ENCODE results near the gene TM6SF1.
"Not testable (repeated sequence)": the region's sequence is repeated elsewhere in the genome, so short reads cannot be mapped to it uniquely, and the experiment has no call there.

Gene TM6SF1

DNA sequence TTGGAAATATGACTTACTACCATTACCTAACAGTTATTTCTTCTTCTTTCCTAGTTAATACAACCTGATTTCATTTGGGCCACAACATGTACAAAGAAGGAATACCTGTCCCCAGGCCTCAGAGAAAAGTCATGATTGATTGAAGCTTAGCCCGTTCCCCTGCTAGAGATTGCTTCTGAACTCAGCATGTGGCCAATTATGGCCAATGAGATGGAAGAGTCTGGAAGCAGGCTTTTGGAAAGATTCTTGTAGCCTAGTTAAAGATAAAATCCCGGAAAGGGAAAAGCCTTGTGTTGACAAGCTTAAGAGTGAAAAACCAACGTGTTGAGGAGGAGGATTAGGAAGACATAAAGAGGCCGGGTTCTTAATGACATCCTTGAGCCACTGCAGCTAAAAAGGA, 17.0 kb upstream of the TM6SF1 start:
- DNase-seq, result no peak

DNA sequence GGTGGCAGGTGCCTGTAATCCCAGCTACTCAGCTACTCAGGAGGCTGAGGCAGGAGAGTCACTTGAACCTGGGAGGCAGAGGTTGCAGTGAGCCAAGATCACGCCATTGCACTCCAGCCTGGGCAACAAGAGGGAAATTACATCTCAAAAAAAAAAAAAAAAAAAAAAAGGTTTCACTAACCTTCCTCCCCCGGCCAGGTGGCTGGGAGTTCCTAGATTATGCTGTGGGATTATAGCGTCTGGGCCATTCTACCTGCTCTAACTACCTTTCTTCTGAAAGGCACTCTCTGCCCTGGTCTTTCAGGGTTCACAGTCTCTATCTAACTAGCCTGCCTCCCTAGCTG, 15.5 kb upstream of the TM6SF1 start:
- not testable (repeated sequence) for DNase-seq

DNA sequence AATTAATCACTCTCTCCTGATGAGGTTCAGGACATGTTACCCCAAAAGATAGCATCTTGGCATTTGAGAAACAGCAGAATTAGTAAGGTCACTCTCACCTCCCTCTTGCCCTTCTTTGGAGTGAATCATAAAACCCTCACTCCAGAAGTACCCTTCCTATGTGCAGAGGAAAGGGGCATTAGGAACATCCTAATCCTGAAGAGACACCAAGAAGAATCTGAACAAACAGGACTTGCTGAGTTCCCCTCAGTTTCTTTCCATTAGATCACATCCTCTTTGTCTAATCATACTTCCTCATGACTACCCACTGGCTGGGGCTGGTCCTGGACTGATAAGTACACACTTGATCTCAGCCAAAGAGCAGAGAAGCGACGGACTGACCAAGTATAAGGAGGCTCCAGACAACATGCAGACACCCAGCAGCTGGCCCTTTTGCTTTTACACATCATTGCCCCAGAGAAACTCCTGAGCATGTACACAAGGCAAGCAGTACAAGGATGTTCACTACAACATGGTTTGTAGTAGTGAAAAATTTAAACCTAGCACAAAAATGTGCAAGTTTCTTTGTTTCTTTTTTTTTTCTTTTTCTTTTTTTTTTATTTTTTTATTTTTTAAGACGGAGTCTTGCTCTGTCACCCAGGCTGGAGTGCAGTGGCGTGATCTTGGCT, 15.0 kb upstream of the TM6SF1 start:
- DNase-seq, result no peak

GRCh38 chr15:83094583-83094982, 12.9 kb upstream of the TM6SF1 start:
- DNase-seq, result no peak

DNA sequence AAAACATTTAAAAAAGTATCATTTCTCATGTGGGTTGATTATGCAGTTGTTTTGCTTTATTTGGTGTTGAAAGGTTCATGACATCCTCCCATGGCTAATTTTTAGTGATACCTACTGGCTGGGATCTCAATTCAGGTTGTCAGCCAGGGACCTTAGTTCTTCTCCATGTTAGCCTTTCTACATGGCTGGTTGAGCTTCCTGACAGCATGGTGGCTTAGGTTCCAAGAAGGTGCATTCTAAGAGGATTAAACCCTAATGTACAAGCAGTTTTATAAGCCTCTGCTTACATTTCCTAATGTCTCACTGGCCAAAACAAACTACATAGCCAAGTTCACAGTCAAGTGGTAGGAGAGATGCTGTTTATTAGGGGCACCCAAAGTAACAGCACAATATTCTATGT, 9.4 kb upstream of the TM6SF1 start:
- no peak for DNase-seq

- no peak for DNase-seq
These were observed 8.2 kb upstream of the TM6SF1 start for GRCh38 chr15:83099290-83099689.

GRCh38 chr15:83100097-83100646, 7.3 kb upstream of the TM6SF1 start:
- no peak for DNase-seq

DNA sequence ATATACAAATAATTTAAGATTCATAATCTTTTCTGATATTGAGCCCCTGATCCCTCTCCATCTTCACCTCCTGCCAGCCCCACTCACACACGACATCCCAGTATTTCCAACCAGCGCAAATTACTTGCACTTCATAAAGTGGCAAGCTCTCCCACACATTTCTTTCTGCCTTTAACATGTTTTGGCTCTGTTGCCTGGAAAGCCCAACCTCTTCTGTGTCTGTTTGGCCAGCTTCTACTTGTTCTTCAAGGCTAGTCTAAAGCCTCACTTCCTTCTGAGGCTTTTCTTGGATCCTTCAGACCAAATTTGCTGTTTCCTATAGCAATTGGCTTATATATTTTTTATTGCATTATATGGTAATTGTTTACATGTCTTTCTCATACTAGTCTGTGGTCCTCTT, 5.1 kb upstream of the TM6SF1 start:
- no peak for DNase-seq

- no peak for DNase-seq
These were observed 3.3 kb upstream of the TM6SF1 start for GRCh38 chr15:83104141-83104540.

DNA sequence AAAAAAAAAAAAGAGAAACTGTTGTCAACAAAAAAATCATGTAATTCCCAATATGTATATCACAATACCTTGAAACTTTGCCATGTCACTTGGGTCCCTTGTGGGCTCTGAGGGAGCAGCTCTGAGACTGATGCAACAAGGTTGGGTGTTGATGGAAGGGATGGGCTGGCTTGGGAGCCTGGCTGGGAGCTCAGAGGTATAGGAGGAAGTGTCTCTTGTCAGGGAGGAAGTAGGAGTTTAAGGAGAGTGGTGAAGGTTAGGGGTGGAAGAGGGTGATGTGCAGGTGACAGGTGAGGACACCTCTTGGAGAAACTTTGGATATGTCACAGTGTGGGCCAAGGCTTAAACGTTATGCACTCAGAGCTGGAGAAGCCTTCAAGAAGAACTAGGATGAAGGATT, 2.0 kb upstream of the TM6SF1 start:
- DNase-seq, result no peak

- no peak for DNase-seq
These were observed 366 bp downstream of the TM6SF1 start for GRCh38 chr15:83107841-83108181.

- DNase-seq, result peak; percentile 36
These were observed 1.1 kb downstream of the TM6SF1 start for GRCh38 chr15:83108266-83109219.

DNA sequence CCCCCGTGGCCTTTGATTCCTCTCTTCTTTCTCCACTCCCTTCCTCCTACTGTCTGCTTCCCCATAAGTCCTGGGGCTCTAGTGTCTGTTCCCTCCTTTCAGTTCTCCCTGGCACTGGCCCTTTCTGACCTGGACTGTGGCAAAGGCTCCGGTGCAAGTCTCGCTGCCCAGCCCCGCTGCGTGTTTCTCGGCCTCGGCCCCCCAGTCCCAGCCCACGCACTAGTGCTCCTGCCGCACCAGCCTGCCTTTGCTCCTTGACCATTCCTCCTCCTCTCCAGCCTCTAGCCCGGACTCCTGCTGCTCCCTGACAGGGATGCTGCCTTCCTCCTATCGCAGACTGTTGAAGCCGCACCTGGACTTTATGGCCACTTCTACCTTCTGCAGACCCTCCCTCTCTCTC, 2.1 kb downstream of the TM6SF1 start:
- DNase-seq, result no peak

- no peak for DNase-seq
These were observed 2.9 kb downstream of the TM6SF1 start for GRCh38 chr15:83110381-83110780.

- DNase-seq, result no peak
These were observed 3.7 kb downstream of the TM6SF1 start for GRCh38 chr15:83111149-83111548.

DNA sequence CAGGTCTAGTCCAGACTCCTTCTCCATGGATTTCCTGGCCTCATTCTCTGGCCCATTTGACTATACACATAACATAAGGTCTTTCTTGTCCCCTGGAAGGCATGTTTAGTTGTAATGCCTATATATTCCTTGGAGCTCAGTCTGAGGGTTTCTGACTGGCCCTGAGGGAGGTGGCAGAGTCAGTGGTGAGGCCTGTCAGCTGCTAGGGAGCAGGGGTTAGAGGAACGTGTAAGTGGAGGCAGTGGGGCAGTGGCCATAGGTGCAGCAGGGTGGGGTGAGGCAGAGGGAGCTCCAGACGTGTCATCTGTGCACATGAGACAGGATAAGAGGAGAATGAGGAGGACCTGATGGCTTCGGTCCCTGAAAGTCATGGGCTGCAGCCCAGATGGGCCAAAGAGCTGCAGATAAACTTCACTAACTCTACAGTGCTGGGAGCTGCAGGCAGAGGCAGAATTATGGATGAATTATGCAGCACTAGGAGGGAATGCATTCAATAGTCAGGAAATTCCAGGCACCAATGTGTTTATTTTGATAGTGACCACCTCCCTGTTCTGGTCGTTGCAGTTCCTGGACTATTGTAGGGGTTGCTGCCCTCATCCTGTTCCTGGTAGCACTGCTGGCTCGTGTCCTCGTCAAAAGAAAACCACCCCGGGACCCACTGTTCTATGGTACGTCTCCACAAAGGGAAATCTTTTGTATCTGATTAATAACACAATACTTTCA, 4.9 kb downstream of the TM6SF1 start:
- DNase-seq, result peak; percentile 64

DNA sequence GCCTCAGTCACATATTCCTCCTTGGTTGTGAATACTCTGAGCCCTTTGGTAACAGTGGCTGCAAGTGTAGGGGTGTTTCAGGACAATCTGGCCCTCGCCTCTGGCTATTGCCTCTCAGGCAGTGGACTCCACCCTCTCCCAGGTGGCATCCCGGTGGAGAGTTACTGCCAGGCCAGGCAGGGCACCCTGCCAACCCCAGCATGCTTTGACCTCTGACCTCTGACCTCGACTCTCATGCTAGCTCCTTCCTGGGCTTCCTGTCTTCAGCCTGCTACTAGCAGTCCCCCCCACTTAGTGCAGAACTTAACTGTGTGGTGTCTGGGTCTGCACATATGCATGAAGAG, 5.5 kb downstream of the TM6SF1 start:
- DNase-seq, result no peak

DNA sequence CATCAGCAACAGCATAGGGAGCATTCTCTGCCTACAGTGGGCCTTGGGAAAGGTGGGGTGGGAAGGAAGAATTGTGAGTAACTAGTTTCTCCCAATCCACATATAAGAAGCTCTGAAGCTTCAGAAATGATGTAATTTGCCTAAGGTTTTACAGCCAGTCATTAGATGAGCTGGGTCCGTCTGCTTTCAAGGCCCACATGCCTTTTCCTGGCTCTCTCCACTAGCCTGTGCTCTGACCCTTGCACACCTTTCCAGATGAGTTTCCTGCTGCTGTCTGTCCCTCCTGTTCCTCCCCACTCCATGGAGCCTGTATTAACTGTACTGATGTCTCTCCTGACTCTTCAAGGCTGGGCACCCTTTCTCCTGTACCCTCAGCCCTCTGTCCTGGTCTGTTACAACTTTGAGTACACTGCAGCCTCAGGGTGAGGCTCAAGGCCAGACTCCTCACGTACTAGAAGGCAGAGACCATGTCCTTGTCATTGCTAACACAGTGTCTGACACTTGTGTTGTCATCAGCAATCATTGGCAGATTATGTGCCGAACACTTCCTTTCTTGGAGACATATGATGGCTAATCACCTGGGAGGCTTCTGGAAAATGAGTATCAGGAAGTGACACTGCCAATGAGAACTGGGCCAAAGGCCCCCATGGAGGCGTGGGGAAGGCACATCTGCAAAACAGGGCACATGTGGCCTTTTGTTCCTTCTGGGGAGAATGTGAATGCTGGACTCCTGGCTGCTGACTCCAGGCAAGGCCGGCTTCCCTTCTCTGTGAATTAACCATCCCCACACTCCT, 6.6 kb downstream of the TM6SF1 start:
- DNase-seq, result no peak

DNA sequence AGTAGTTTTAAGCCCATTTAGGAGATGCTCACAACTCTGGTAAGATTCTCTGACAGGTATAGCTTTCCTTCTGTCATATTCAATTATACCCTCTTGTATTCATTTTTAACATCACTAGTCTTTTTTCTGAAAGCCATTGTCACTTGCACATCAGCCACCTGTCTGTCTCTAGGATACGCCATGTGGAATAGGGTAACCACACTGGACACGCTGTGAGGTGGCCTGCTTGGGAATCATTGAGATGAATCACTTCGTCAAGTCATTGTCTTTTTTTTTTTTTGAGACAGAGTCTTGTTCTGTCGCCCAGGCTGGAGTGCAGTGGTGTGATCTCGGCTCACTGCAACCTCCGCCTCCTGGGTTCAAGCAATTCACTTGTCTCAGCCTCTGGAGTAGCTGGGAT, 7.4 kb downstream of the TM6SF1 start:
- DNase-seq, result no peak

DNA sequence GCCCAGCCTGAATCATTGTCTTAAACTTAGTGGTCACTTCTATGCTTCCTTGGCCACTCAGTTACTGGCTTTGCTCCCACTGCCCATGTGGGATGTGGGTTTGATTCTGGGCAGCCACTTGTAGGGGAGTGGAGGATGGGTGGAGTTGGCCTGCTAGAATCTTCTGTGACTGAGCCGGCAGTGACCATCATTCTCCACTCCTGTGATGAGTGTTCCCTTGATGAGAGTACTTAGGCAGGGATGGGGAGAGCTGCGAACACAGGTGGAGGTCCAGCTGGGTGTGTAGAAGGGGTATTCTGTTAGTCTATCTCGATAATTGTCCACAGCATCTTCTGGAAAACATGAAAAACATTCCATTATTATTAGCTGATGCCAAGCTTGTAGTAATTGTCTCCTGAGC, 8.0 kb downstream of the TM6SF1 start:
- DNase-seq, result no peak

DNA sequence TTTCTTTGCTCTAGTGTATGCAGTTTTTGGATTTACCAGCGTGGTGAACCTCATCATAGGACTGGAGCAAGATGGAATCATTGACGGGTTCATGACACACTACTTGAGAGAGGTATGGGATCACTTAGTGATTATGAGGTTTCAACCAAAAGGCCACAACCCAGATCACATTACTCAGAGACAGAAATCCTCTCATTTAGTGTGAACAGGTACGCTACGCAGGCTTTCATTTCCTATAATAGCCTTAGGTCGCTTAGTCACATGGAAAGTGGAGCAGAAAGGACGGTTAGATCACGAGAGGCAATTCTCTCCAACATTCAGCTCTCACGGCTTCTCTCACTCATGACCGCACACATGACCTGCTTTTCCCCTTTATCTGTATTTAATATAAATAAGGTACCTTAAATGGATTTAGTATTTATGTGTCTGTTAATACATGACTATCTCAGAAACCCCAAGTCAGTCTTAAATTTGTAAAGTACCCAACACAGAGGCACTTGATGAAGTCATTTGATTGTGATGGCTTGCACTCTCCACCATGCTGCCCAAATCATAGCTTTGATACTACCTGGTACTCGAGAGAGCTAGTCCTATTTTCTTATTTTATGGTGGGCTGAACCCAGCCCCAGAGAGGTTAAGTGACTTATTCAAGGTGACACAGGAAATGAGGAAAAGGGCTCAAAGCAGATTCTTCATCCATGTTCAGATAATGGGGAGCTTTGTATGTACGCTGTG, 8.6 kb downstream of the TM6SF1 start:
- no peak for DNase-seq

- no peak for DNase-seq
These were observed 10.9 kb downstream of the TM6SF1 start for GRCh38 chr15:83118291-83118827.

All from fibroblast of skin of right quadriceps (primary cell).